Nephron progenitor cell (in vitro differentiated cells): Measurements from ENCODE around the gene MACC1.
"Not testable (repeated sequence)": the region's sequence is repeated elsewhere in the genome, so short reads cannot be mapped to it uniquely, and the experiment has no call there.

Experiments
- DNase-seq: peaks from one replicate; pipeline ENCODE4 v3.0.0; 2021
- H3K27ac Mint-ChIP-seq: 2 replicates; pipeline ENCODE4 v1.8.0; 2021; ENCODE audit warnings: mild to moderate bottlenecking, moderate library complexity, mixed read lengths
- H3K27me3 Mint-ChIP-seq: 2 replicates; pipeline ENCODE4 v1.8.0; 2021; ENCODE audit warnings: mild to moderate bottlenecking, low read depth, mixed read lengths; ENCODE audit not compliant: poor library complexity
- H3K36me3 Mint-ChIP-seq: 2 replicates; pipeline ENCODE4 v1.8.0; 2021; ENCODE audit warnings: low read depth, mixed read lengths
- H3K4me1 Mint-ChIP-seq: 2 replicates; pipeline ENCODE4 v1.8.0; 2021; ENCODE audit warnings: mixed read lengths
- H3K4me3 Mint-ChIP-seq: 2 replicates; pipeline ENCODE4 v1.8.0; 2021; ENCODE audit warnings: mild to moderate bottlenecking, moderate library complexity, mixed read lengths
- H3K9me3 Mint-ChIP-seq: 2 replicates; pipeline ENCODE4 v1.8.0; 2021; ENCODE audit warnings: mild to moderate bottlenecking, moderate library complexity, mixed read lengths
- TF ChIP-seq, protein P1 (sequence below): fragments of 200-600 bp; sonication (generic); IDR thresholded peaks from 2 replicates; pipeline ENCODE4 v1.5.0; 2021; ENCODE audit warnings: antibody characterized with exemption

Gene MACC1

GRCh38 chr7:20189852-20190251, 27.3 kb downstream of the MACC1 start:
- Mint-ChIP-seq H3K9me3 (peaks cover 14% of the 10 kb centered on the region), H3K27me3 (no peaks in the 10 kb centered on the region), H3K4me3 (no peak overlapping the region), H3K36me3 (peaks cover 6% of the 10 kb centered on the region), H3K4me1 (peaks cover 6% of the 10 kb centered on the region), H3K27ac (no peak overlapping the region)
- DNase-seq = no peak
- TF ChIP-seq, protein P1, sequence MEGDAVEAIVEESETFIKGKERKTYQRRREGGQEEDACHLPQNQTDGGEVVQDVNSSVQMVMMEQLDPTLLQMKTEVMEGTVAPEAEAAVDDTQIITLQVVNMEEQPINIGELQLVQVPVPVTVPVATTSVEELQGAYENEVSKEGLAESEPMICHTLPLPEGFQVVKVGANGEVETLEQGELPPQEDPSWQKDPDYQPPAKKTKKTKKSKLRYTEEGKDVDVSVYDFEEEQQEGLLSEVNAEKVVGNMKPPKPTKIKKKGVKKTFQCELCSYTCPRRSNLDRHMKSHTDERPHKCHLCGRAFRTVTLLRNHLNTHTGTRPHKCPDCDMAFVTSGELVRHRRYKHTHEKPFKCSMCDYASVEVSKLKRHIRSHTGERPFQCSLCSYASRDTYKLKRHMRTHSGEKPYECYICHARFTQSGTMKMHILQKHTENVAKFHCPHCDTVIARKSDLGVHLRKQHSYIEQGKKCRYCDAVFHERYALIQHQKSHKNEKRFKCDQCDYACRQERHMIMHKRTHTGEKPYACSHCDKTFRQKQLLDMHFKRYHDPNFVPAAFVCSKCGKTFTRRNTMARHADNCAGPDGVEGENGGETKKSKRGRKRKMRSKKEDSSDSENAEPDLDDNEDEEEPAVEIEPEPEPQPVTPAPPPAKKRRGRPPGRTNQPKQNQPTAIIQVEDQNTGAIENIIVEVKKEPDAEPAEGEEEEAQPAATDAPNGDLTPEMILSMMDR = no peak

- no peak for DNase-seq
- no peaks in the 10 kb centered on the region for H3K27me3 Mint-ChIP-seq
- peaks cover 14% of the 10 kb centered on the region for H3K9me3 Mint-ChIP-seq
Observed at GRCh38 chr7:20188567-20188966, 28.6 kb downstream of the MACC1 start.

GRCh38 chr7:20187850-20188249, 29.3 kb downstream of the MACC1 start:
- H3K9me3 Mint-ChIP-seq = peaks cover 14% of the 10 kb centered on the region
- H3K36me3 Mint-ChIP-seq, H3K4me3 Mint-ChIP-seq, H3K27me3 Mint-ChIP-seq, DNase-seq, H3K4me1 Mint-ChIP-seq, H3K27ac Mint-ChIP-seq: not testable (repeated sequence)

More at GRCh38 chr7:20188567-20188966, 28.6 kb downstream of the MACC1 start:
- Mint-ChIP-seq H3K4me3 (no peak overlapping the region), H3K36me3 (peaks cover 6% of the 10 kb centered on the region), H3K27ac (no peak overlapping the region), H3K4me1 (peaks cover 6% of the 10 kb centered on the region)
- TF ChIP-seq, protein P1 = no peak

DNA sequence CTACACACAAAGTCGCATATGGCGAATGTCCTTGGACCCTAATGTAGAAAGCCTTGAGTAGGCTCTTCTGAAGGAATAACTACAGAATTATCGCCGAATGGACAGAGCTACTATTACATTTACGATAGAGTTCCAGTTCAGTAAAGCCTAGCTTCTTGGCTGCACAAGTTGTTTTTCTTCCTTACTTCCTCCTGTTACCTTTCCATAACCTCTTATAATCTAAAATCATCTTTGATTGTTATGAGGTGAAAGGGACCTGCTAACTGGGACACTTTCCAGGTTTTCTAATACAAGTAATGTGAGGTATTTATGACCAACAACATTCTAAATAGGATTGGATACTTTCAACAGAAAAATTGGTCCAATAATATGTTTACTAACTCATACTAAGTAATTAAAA, 31.2 kb downstream of the MACC1 start:
- peaks cover 14% of the 10 kb centered on the region for H3K9me3 Mint-ChIP-seq
- no peak overlapping the region for H3K4me3 Mint-ChIP-seq
- H3K4me1 Mint-ChIP-seq = peaks cover 6% of the 10 kb centered on the region
- no peak for DNase-seq
- H3K36me3 Mint-ChIP-seq = peaks cover 6% of the 10 kb centered on the region
- TF ChIP-seq, protein P1 = no peak
- H3K27me3 Mint-ChIP-seq = no peaks in the 10 kb centered on the region
- no peak overlapping the region for H3K27ac Mint-ChIP-seq

GRCh38 chr7:20183086-20183485, 34.1 kb downstream of the MACC1 start:
- Mint-ChIP-seq H3K4me1 (peaks cover 6% of the 10 kb centered on the region), H3K36me3 (no peaks in the 10 kb centered on the region), H3K27me3 (no peaks in the 10 kb centered on the region), H3K9me3 (peaks cover 7% of the 10 kb centered on the region), H3K4me3 (no peak overlapping the region), H3K27ac (no peak overlapping the region)
- no peak for DNase-seq
- TF ChIP-seq, protein P1 = no peak

- H3K4me1 Mint-ChIP-seq = no peaks in the 10 kb centered on the region
- no peak overlapping the region for H3K27ac Mint-ChIP-seq
- H3K27me3 Mint-ChIP-seq = no peaks in the 10 kb centered on the region
- H3K9me3 Mint-ChIP-seq = no peaks in the 10 kb centered on the region
- TF ChIP-seq, protein P1 = no peak
- DNase-seq = no peak
- H3K4me3 Mint-ChIP-seq = no peak overlapping the region
- no peaks in the 10 kb centered on the region for H3K36me3 Mint-ChIP-seq
Observed at GRCh38 chr7:20176578-20177242, 40.5 kb downstream of the MACC1 start.
